Activated CD8-positive, alpha-beta memory T cell treated with anti-CD3 and anti-CD28 coated beads for 4 hours (primary cell): Measurements from ENCODE around the gene TAGLN.
"Not testable (repeated sequence)": the region's sequence is repeated elsewhere in the genome, so short reads cannot be mapped to it uniquely, and the experiment has no call there.

Source experiments
- DNase-seq, 2 donors: peaks; one replicate each; pipeline ENCODE4 v3.0.0-alpha.2; 2020; ENCODE audit warnings: low read depth in 2 of 2

The TAGLN gene

DNA sequence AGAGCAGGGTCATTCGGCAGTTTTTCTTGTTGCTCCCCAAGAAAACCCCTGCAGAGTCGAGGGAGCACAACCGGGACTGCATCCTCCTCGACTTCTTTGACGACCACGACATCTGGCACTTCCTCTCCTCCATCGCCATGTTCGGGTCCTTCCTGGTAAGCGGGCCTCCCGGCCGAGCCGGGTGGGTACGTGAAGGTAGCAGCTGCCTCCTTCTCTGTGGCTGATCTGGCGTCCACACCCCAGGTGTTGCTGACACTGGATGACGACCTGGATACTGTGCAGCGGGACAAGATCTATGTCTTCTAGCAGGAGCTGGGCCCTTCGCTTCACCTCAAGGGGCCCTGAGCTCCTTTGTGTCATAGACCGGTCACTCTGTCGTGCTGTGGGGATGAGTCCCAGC lies 3.4 kb upstream of the TAGLN start:
- DNase-seq = no peak

DNA sequence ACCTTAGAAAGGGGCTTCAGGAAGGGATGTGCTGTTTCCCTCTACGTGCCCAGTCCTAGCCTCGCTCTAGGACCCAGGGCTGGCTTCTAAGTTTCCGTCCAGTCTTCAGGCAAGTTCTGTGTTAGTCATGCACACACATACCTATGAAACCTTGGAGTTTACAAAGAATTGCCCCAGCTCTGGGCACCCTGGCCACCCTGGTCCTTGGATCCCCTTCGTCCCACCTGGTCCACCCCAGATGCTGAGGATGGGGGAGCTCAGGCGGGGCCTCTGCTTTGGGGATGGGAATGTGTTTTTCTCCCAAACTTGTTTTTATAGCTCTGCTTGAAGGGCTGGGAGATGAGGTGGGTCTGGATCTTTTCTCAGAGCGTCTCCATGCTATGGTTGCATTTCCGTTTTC lies 2.2 kb upstream of the TAGLN start:
- DNase-seq = no peak

DNA sequence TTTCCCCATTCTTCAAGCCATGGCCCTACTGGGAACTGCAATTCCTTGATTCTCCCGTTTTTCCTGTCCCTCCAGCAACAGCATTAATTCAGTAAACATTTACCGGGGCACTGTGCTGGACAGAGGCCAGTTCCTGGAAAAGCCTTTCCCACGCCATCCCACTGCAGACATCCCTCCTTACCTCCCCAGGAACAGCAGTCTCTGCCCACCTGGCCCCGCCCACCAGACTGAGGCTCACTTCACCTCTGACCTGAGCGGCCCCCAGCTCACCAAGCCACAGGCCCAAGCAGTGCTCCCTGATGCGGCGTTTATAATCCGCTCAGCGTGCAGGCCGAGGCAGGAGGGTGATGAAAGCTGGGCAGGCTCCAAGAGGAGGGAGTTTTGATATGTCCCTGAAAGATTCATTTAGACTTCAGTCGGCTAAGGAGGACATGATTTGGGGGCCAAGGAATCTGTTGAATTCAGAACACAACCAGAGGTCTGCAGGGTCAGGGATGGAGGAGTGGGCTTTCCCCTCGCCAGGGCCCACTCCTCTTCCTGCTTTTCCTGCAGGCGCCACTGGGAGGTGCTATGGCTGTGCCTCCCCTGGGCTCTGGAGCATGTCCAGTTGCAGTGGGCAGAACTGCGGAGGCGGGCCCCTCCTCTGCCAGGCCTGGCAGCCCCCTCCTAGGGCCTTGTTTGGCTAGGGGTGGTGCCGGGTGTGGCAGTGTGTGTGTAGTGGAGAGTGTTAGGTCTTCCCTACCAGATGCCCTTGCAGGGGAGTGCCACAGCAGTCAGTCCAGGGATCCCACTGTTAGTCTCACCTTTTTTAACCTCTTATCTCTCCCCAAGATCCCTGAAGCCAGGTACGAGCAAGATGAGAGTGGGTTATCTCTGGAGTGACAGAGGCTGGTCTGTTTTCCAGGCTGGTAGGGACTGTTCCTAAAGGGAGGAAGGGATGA lies 1.4 kb upstream of the TAGLN start:
- no peak for DNase-seq

DNA sequence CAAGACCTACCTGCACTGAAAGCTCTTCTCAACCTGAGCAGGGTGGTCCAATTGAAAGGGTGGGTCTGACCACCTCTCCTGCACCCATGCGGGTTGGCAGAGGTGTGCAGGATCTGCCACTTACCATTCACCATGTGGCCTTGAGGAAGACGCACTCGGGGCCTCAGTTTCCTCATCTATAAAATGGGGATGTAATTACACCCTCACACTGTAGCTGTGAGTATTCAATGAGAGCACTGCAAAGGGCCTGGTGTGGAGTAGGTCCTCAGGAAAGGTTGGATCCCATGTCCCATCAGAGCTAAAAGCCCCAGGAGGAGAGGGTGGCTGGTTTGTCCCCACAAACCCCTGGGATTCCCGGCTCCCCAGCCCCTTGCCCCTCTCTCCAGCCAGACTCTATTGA lies 557 bp upstream of the TAGLN start:
- DNase-seq = no peak

DNA sequence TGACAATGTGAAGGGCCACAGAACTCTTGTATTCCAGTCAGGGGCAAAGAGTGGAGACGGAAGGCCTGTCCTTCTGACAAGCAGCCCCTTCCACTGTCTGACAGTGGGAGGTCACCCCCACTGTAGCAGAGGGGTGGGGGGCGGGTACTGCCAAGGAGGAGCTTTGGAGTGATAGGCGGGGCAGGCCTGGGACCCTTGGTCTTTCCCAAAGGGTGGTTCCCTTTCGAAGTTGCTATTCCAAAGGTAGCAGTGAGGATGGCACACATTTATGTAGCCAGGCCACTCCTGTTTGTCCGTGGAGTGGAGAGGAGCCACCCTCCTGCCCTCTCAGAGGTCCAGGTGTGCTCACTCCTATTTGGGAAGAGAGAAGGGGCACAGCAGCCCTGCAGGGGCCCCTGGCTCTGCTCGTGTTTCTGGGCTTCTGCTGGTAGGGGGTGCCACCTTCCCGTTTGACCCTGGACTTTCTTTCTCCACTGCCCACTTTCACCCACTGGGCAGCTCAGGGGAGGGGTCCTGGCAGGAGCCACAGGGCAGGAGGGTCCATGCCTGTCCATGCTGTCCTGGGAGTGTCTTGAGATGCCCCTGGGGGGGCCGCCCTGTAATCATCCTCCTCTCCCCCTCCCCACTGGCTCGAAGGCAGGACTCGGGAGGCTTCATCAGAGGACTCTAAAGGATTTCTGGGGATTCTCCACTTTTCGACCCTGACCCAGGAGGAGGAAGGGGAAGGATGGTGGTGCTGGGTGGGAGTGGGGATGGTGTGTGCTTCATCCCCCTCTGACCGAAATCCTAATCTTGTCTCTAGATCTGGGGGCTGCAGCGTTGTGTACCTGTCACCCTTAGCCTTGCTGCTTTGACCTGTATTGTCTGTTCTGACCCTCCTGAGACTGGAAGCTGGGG lies 994 bp downstream of the TAGLN start:
- no peak for DNase-seq

DNA sequence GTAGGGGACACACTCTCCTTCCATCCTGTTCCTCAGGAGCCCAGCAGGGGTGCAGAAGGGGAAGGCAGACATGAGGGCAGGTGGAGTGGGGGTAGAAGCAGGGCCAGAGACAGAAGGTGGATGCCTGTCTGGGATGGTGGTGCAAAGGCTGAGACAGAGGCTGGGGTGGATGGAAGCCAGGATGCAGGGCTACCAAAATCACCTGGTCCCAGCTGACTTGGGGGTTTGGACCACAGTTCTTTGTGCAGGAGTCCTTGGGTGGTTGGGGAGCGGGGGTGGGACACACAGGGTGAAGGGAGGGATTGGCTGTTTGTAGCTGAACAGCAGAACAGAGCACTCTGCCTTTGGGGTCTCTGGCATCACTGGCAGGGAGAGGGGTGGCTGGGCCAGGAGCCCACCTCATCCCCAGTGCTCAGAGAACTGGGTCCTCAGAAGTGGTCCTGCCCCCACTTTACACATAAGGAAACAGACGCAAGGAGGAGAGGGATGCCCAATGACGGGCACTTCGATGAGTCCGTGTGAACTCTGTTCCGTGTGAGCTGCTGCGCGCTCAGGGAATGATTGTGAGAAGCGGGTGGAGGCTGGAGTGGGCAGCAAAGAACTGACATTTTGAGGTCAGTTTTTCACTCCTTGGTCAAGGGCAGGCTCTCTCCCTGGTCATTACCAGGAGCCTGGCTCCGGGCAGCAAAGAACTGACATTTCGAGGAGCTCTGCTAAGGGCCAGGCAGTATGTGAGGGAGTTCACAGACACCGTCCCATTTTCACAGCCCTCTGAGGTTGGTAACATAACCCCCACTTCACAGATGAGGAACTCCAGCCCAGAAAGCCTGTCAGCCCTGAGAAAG lies 1.9 kb downstream of the TAGLN start:
- no peak for DNase-seq

DNA sequence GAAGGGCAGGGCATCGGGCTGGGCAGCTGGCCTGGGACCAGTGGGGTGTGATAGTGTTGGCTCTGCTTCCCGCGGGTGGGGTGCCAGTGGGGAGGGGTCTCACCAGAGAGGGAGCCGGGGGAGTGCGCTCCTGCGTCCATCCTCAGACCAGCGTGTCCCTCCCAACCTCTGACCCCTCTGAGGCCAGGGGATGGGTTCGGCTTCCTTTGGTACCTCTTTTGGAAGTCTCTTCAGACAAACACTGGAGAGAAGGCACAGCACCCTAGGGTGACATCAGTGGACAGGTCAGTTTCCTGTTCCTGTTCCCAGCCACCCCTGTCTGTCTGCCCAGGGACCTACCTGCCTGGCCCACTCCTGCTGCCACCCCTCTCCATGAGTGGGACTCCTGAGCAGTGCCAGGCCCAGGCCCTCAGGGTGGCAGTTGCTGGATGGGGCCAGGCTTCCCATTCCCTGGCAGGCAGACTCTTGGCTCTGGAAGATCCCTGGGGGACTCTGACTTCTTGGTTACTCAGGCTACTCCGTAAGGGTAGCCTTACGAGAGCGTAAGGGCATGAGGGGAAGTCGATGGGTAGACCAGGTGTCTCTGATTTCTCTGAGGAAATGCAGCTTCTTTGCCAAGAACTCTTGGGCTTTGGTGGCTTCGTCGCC lies 2.6 kb downstream of the TAGLN start:
- DNase-seq = no peak

DNA sequence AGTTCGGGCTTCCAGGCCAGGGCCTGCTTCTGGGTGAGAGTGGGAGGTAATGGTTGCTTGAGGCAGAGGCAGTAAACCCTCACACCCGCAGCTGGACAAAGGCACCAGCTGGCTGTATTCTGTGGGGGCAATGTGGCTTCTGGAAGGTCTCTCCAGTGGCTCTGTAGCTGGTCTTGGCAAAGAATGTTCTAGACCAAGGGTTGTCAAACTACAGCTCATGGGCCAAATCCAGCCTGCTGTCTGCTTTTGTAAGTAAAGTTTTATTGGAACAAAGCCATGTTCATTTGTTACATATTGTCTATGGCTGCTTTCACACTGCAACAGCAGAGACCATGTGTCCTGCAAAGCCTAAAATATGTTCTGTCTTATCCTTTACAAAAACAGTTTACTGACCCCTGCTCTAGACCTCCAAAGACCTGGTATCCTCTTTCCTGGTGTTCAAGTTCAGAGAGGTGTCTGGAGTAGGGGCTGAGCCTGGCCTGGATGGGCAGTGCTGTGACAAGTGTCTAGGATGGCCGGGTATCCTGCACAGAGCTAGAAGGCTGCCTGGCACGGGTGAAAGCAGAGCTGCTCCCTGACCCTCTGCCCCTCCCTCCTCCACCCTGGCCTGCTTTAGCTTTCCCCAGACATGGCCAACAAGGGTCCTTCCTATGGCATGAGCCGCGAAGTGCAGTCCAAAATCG lies 3.4 kb downstream of the TAGLN start:
- DNase-seq = no peak

DNA sequence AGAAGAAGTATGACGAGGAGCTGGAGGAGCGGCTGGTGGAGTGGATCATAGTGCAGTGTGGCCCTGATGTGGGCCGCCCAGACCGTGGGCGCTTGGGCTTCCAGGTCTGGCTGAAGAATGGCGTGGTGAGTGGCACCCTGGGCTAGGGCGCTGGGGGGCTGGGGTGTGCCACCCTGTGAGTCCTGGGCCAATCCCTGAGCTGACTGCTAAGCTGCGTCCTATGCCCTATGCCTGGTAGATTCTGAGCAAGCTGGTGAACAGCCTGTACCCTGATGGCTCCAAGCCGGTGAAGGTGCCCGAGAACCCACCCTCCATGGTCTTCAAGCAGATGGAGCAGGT lies 3.9 kb downstream of the TAGLN start:
- DNase-seq = no peak

DNA sequence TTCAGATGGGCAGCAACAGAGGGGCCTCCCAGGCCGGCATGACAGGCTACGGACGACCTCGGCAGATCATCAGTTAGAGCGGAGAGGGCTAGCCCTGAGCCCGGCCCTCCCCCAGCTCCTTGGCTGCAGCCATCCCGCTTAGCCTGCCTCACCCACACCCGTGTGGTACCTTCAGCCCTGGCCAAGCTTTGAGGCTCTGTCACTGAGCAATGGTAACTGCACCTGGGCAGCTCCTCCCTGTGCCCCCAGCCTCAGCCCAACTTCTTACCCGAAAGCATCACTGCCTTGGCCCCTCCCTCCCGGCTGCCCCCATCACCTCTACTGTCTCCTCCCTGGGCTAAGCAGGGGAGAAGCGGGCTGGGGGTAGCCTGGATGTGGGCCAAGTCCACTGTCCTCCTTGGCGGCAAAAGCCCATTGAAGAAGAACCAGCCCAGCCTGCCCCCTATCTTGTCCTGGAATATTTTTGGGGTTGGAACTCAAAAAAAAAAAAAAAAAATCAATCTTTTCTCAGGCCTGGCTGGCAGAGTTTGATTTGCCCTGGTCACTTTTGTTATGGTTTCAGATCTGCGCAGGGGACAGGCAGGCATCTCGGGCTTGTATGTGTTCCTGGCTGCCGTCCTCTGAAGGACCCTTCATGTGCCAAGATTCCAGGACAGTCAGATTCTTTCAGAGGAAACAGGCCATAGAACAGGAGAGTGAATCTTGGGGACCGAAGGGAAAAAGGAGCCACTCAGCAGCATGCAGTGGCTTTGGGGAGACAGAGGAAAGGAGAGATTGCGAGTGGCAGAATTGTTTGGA lies 5.3 kb downstream of the TAGLN start:
- DNase-seq = no peak

DNA sequence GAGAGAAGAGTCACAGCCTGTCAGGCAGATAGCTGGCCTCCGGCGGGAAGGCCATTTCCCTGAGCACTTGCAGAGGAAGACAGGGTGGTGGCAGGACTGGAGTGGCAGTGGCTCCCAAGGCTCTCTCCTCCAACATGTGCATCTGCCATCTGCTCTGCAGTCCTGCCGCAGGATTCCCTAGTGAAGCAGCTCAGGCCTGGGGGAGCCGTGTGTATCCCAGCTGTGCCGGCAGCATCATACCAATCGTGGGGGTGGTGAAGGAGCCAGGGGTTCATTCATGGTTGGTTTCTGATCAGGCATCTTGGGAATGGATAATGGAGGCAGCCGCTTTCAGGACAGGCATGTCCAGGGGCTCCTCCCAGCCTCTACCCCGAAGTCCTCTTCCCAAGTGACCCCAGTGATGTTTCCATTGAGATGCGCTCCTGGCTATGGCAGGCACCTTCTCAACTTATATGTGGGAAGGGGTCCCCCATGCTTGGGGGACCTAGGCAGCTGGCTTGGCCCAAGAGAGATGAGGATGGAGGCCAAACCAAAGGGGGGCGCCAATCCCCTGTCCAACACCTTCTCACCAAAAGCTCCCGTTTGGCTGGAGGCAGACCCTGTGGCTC lies 6.1 kb downstream of the TAGLN start:
- no peak for DNase-seq

DNA sequence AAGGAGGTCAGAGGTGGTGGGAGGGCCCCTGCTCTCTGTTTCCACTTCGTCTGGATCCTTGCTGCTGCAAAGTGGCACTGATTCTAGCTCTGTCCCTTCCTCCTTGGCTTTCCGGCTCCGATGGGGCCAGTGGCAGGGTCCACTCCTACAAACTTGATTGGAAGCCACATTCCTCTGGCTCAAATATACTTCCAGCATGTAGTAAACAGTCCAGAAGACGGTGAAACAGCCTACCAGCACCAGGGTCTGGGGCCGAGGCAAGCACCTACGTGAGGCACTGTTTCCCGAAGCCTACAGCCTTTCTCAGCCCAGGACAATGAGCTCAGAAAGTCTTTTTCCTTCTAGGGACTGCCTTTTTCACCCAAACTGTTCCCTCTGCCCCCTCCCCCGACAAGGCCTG lies 6.9 kb downstream of the TAGLN start:
- DNase-seq = not testable (repeated sequence)

DNA sequence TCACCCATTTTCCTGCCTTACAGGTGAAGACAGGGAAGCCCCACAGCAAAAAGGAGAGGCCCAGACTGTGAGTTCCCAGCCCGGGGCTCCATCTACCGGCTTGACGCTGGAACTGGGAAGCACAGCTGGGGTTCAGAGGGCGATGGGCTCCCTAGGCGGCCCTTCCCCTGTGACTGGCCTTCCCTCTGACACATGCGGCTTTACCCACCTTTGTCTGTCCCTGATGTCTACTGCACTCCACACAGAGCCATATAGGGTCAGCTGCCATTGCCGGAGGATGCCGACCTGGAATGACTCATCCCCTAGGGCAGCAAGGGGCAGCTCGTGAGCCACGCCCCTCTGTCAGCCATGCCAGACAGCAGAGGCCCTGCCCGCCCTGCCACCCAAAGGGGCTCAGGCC lies 7.7 kb downstream of the TAGLN start:
- not testable (repeated sequence) for DNase-seq

DNA sequence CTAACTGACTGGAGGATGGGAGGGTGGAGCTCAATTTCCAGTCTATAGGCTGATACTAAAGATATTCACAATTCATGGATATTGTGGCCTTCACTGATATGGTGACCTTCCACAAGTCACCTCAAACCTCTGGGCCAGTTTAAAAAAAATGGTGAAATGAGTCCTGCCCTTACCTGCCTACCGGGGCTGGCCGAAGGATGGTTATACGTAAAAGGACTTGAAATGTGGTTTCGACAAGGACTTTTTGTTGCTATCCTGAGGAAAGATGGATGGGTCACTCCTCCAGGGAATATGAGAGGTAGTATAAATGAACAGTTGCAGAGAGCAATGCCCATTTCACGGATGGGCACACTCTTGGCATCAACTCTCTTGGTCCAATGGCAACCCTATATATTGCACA lies 8.3 kb downstream of the TAGLN start:
- not testable (repeated sequence) for DNase-seq

DNA sequence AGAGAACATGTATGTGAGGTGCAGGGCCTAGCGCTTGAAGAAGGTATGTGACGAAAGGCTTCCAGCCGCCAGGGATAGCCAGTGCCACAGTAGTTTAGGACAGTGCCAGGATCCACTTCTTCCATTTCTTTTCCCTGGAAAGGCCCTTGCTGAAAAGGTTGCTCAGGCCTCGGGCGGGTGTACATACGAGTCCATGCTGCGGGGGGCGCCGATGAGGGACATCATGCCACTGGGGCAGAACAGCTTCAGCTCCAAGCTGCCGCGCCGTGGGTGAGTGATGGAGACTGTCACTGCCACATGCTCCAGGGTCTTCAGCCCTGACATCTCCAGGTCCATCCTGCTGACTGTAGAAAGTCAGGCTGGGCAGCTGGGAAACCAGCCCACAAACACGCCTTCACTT lies 9.5 kb downstream of the TAGLN start:
- DNase-seq = not testable (repeated sequence)

DNA sequence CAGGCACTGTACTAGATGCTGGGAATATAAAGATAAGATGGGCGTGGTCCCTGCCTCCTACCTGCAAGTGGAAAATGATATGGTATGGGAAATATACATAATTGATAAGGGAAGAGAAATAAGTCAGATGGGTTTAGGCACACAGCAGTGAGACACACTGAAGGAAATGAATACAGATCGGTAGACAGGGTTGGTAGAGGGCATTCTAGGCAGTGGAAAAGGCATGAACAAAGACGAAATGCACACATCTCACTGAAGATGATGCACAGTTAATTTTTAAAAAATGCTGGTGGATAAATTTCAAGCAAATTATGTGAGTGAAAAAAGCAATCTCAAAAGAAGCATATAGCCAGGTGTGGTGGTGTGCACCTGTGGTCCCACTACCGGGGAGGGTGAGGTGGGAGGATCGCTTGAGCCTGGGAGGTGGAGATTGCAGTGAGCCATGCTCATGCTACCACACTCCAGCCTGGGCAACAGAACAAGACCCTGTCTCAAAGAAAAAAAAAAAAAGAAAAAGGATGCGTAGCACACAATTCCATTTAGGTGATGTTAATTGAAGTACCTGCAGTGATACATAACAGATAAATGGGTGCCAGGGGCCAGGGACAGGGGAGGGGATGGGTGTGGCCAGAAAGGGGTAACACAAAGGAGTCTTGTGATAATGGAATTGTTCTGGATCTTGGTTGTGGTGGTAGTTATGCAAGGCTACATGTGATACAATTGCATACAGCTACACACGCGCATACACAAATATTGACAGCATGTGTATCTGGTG lies 10.4 kb downstream of the TAGLN start:
- DNase-seq = not testable (repeated sequence)

DNA sequence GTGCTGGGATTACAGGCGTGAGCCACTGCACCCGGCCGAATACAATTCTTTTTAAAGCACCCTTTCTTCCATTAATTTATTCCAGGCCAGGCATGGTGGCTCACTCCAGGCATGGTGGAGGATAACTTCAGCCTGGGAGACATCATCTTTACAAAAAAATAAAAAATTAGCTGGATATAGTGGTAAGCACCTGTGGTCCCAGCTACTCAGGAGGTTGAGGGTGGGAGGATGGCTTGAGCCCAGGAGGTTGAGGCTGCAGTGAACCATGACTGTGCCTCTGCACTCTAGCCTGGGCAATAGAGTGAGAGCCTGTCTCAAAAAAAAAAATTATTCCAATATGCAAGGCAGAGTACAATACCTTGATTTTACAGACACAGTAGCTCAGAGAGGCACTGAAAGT lies 11.4 kb downstream of the TAGLN start:
- no peak for DNase-seq

DNA sequence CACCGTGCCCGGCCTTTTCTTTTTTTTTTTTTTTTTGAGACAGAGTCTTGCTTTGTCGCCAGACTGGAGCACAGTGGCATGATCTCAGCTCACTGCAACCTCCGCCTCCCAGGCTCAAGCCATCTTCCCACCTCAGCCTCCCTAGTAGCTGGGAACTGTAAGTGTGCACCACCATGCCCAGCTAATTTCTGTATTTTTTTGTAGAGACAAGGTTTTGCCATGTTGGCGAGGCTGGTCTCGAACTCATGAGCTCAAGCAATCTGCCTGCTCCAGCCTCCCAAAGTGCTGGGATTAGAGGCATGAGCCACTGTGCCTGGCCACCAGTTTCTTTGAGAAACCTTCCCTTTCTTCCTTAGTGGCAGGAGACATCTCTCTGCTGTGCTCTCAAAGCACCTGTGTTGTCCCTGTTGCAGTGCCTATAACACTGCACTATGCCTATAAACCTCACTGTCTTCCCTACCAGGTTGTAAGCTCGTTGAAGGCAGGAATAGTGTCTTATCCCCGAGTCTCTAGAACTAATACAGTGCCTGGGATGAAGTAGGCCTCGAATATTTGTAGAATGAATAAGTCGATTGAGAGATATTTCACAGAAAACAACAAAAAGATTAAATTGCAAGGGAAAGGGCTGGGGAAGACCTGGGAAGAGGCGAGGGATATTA lies 13.7 kb downstream of the TAGLN start:
- no peak for DNase-seq
